GM12878 (cell line): ENCODE measurements around the gene DVL2. TPM values are rescaled to one million over a fixed set of nuclear protein-coding genes. Genes with fewer than 3 reads are reported as not detected.
A peak's percentile ranks its signal among the peaks of the same experiment; 100 is the strongest.

Experiments used
- CEBPB ChIP-seq, 2 experiments: fragments of 150-350 bp in 1 of 2; IDR thresholded peaks; 2 replicates each; pipeline ENCODE4 v1.6.1; 2012 to 2014; ENCODE audit warnings: low read depth in 2 of 2, low read length in 2 of 2, borderline replicate concordance in 1 of 2, inconsistent platforms in 1 of 2
- CHD2 ChIP-seq: IDR thresholded peaks from 2 replicates; pipeline ENCODE4 v1.6.1; 2011; ENCODE audit warnings: low read depth, low read length, improper control_type of control experiment, borderline replicate concordance
- CREM ChIP-seq: IDR thresholded peaks from 2 replicates; pipeline ENCODE4 v1.6.1; 2014; ENCODE audit warnings: antibody characterized with exemption, low read depth
- EGR1 ChIP-seq, 2 experiments: IDR thresholded peaks; 1 replicate in 1 of 2; 2 replicates in 1 of 2; pipeline ENCODE4 v1.6.1; 2011 to 2012; ENCODE audit warnings: low read depth in 2 of 2, low read length in 2 of 2, borderline replicate concordance in 1 of 2, mild to moderate bottlenecking in 1 of 2, moderate library complexity in 1 of 2
- HDGF ChIP-seq: fragments of 450-650 bp; IDR thresholded peaks from 2 replicates; pipeline ENCODE4 v1.6.1; 2016; ENCODE audit warnings: antibody characterized with exemption
- IKZF1 ChIP-seq: fragments of 450-650 bp; conservative IDR thresholded peaks from 2 replicates; pipeline ENCODE4 v1.6.1; 2017; ENCODE audit warnings: antibody characterized with exemption, mild to moderate bottlenecking
- MEF2A ChIP-seq: IDR thresholded peaks from 2 replicates; pipeline ENCODE4 v1.6.1; 2011; ENCODE audit warnings: low read depth, mild to moderate bottlenecking, low read length, moderate library complexity; ENCODE audit not compliant: insufficient read depth
- MTA3 ChIP-seq: IDR thresholded peaks from 2 replicates; pipeline ENCODE4 v1.6.1; 2012; ENCODE audit warnings: low read length, inconsistent platforms, borderline replicate concordance
- MYC ChIP-seq: IDR thresholded peaks from 2 replicates; pipeline ENCODE4 v1.6.1; 2011; ENCODE audit warnings: mild to moderate bottlenecking, low read length, moderate library complexity, inconsistent platforms; ENCODE audit not compliant: insufficient read depth, insufficient replicate concordance, insufficient read length, severe bottlenecking
- NKRF ChIP-seq: fragments of 450-650 bp; conservative IDR thresholded peaks from 2 replicates; pipeline ENCODE4 v1.6.1; 2017; ENCODE audit warnings: mild to moderate bottlenecking, moderate library complexity
- NR2C1 ChIP-seq: fragments of 450-650 bp; IDR thresholded peaks from 2 replicates; pipeline ENCODE4 v1.6.1; 2017; ENCODE audit warnings: antibody characterized with exemption, mild to moderate bottlenecking, moderate library complexity
- POLR2A ChIP-seq: IDR thresholded peaks from 2 replicates; pipeline ENCODE4 v1.6.1; 2011; ENCODE audit warnings: low read depth, mild to moderate bottlenecking, low read length
- PRDM15 ChIP-seq: fragments of 450-650 bp; formaldehyde crosslinking; IDR thresholded peaks from 2 replicates; pipeline ENCODE4 v1.4.0; 2020; ENCODE audit warnings: mild to moderate bottlenecking, moderate library complexity
- RFX5 ChIP-seq: IDR thresholded peaks from 2 replicates; pipeline ENCODE4 v1.6.1; 2011; ENCODE audit warnings: low read depth, low read length, improper control_type of control experiment
- RUNX3 ChIP-seq: IDR thresholded peaks from 2 replicates; pipeline ENCODE4 v1.6.1; 2012; ENCODE audit warnings: low read length, inconsistent platforms
- SIN3A ChIP-seq: IDR thresholded peaks from 2 replicates; pipeline ENCODE4 v1.6.1; 2012; ENCODE audit warnings: low read depth, low read length, improper control_type of control experiment
- SIX5 ChIP-seq: IDR thresholded peaks from 2 replicates; pipeline ENCODE4 v1.6.1; 2011; ENCODE audit warnings: mild to moderate bottlenecking, low read depth, low read length, moderate library complexity; ENCODE audit not compliant: severe bottlenecking
- SKIL ChIP-seq: fragments of 450-650 bp; IDR thresholded peaks from 2 replicates; pipeline ENCODE4 v1.6.1; 2017; ENCODE audit warnings: mild to moderate bottlenecking, low read depth, inconsistent platforms; ENCODE audit not compliant: poor library complexity, severe bottlenecking
- SMC3 ChIP-seq: IDR thresholded peaks from 2 replicates; pipeline ENCODE4 v1.6.1; 2011; ENCODE audit warnings: low read length, improper control_type of control experiment, borderline replicate concordance
- SP1 ChIP-seq: IDR thresholded peaks from one replicate; pipeline ENCODE4 v1.6.1; 2011; ENCODE audit warnings: low read depth, low read length
- SPI1 ChIP-seq: IDR thresholded peaks from 2 replicates; pipeline ENCODE4 v1.6.1; 2011; ENCODE audit warnings: low read depth, mild to moderate bottlenecking, low read length, moderate library complexity, borderline replicate concordance; ENCODE audit not compliant: insufficient read depth
- SRF ChIP-seq, 2 experiments: IDR thresholded peaks; 2 replicates each; pipeline ENCODE4 v1.6.1; 2011; ENCODE audit warnings: low read depth in 2 of 2, low read length in 2 of 2, mild to moderate bottlenecking in 1 of 2, moderate library complexity in 1 of 2
- polyA plus RNA-seq, 11 experiments: library from polyadenylated mRNA; depleted of rRNA in 4 of 11; unstranded in 6 of 11; stranded (reverse) in 5 of 11; fragments of >200 nt; fragmentation: Nextera tagmentation in 4 of 11; fragmentation: Illumina TruSeq in 1 of 11; extraction: Ambion mirVana in 4 of 11; extraction: Trizol in 1 of 11; gene quantifications; 1 replicate in 1 of 11; 2 replicates in 10 of 11; pipeline versions ENCODE4 v1.2.1 to v1.2.3, GENCODE V29; 2011 to 2016; ENCODE audit warnings: inconsistent platforms in 2 of 11, missing spikeins in 2 of 11, low read depth in 1 of 11
- total RNA-seq, 4 experiments: library from RNA; depleted of rRNA in 3 of 4; stranded (reverse); fragments of >200 nt in 3 of 4; fragmentation: Illumina TruSeq in 1 of 4; extraction: Trizol in 1 of 4; gene quantifications; 2 replicates each; pipeline versions ENCODE4 v1.2.1 to v1.2.3, GENCODE V29; 2013 to 2021

Gene DVL2
- total and polyA plus RNA-seq, 10 of the 15 experiments (the other 5 are each of a cell fraction or from before 2014, with no cell fraction given) = 0.97 to 44.8 (median 23.2) TPM

- TF ChIP-seq MEF2A (0 out of 2 replicates have a peak, but pooled peaks have one; percentile 13), HDGF (peak; percentile 98), NR2C1 (0 out of 2 replicates have a peak, but pooled peaks have one; percentile 21), SIX5 (peak; percentile 97), IKZF1 (peak; percentile 87), EGR1 (IDR thresholded peaks at IDR 0.05; ENCODE audit: borderline replicate concordance in 1 of 2, low read depth in 2 of 2, low read length in 2 of 2) (peak in 1 of 2 experiments; percentile 69; a peak in 1 of 3 replicates), RFX5 (peak; percentile 94), POLR2A (no peak), MYC (no peak), CREM (peak; percentile 55), SIN3A (peak; percentile 62), RUNX3 (peak; percentile 62; the same call in 1 of the 2 replicates), SP1 (peak; percentile 91), SKIL (no peak), NKRF (0 out of 2 replicates have a peak, but pooled peaks have one; percentile 23), SMC3 (0 out of 2 replicates have a peak, but pooled peaks have one; percentile 5), CHD2 (peak; percentile 68), MTA3 (no peak), PRDM15 (CRISPR knock-in tag) (no peak), CEBPB (IDR thresholded peaks at IDR 0.05; ENCODE audit: borderline replicate concordance in 1 of 2, low read depth in 2 of 2, low read length in 2 of 2) (no peak), SPI1 (0 out of 2 replicates have a peak, but pooled peaks have one; percentile 25), SRF (IDR thresholded peaks at IDR 0.05; ENCODE audit: low read depth in 2 of 2, low read length in 2 of 2) (peak in 1 of 2 experiments; percentile 82; a peak in 2 of 4 replicates)
These were observed 19.8 kb downstream of the DVL2 start (continued) for GRCh38 chr17:7214300-7215135.
